NB4 (cell line): ENCODE measurements around the gene EIF2B4.

Source experiments
- CTCF ChIP-seq: IDR thresholded peaks from one replicate; pipeline ENCODE4 v1.5.1; 2012; ENCODE audit warnings: low read depth, low read length
- MAX ChIP-seq: IDR thresholded peaks from 2 replicates; pipeline ENCODE4 v1.6.1; 2011; ENCODE audit warnings: low read depth, low read length
- MYC ChIP-seq: IDR thresholded peaks from 2 replicates; pipeline ENCODE4 v1.6.1; 2011; ENCODE audit warnings: low read depth, low read length
- POLR2A ChIP-seq: IDR thresholded peaks from 2 replicates; pipeline ENCODE4 v1.6.1; 2011; ENCODE audit warnings: mild to moderate bottlenecking; ENCODE audit not compliant: insufficient read length; ENCODE audit errors: extremely low read depth

- TF ChIP-seq POLR2A (no peak), CTCF (no peak), MAX (no peak), MYC (no peak)
Observed at GRCh38 chr2:27353762-27354596, 16.2 kb downstream of the EIF2B4 start.
